ENCODE measurements around the gene ATG2B. TPM values are rescaled to one million over a fixed set of nuclear protein-coding genes. Genes with fewer than 3 reads are reported as not detected.

The ATG2B gene
- total RNA-seq, 1 experiment from 2014 or later = 11.6 TPM

GRCh38 chr14:96281486-96281885, 81.7 kb downstream of the ATG2B start:
- ATAC-seq = no peak
- H3K27me3 ChIP-seq (ENCODE audit: low read length) = no peaks in the 10 kb centered on the region
- H3K27ac ChIP-seq (ENCODE audit: low read length) = no peak overlapping the region
- no peaks in the 10 kb centered on the region for H3K9me3 ChIP-seq (ENCODE audit: low read length)
- intact Hi-C loops (cut with micrococcal nuclease) = no loop called here
- no peak overlapping the region for H2AFZ ChIP-seq (ENCODE audit: low read length)
- ChIA-PET POLR2A (ENCODE audit: unreplicated experiment) (no interaction called here), CTCF (no interaction called here)
- no TSS peak for BruUV-seq (replicated peaks)
- no peak overlapping the region for H3K4me2 ChIP-seq (ENCODE audit: low read length)
- no peak for DNase-seq
- no peaks in the 10 kb centered on the region for H3K4me1 ChIP-seq (ENCODE audit: insufficient read depth, low read length)
- H3K79me2 ChIP-seq (ENCODE audit: low read length) = no peaks in the 10 kb centered on the region
- TF ChIP-seq CTCF (conservative IDR thresholded peaks at IDR 0.05; ENCODE audit: low read depth, low read length) (peak; percentile 17; the same call in 1 of the 2 replicates), EZH2 (IDR thresholded peaks at IDR 0.05; ENCODE audit: low read length, unreplicated experiment) (no peak)
- H3F3A ChIP-seq (ENCODE audit: low read length, unreplicated experiment) = no peaks in the 10 kb centered on the region
- no peaks in the 10 kb centered on the region for H3K9me2 ChIP-seq (replicated peaks; ENCODE audit: low read length)
- H3K9ac ChIP-seq (ENCODE audit: low read length) = no peak overlapping the region
- no peaks in the 10 kb centered on the region for H4K20me1 ChIP-seq (ENCODE audit: low read length)
- peaks cover 3% of the 10 kb centered on the region; the same call in 1 of the 2 replicates for H3K36me3 ChIP-seq (ENCODE audit: low read depth, low read length)
- H3K4me3 ChIP-seq (ENCODE audit: low read length) = no peak overlapping the region

- no peaks in the 10 kb centered on the region for H3K36me3 ChIP-seq (ENCODE audit: low read depth, low read length)
- H3K27me3 ChIP-seq (ENCODE audit: low read length) = no peaks in the 10 kb centered on the region
- no peaks in the 10 kb centered on the region for H4K20me1 ChIP-seq (ENCODE audit: low read length)
- no peak overlapping the region for H3K4me3 ChIP-seq (ENCODE audit: low read length)
- DNase-seq (no peak), ATAC-seq (no peak)
- intact Hi-C loops (cut with micrococcal nuclease) = no loop called here
- H3K9me2 ChIP-seq (replicated peaks; ENCODE audit: low read length) = no peaks in the 10 kb centered on the region
- no peaks in the 10 kb centered on the region for H3K9me3 ChIP-seq (ENCODE audit: low read length)
- no peaks in the 10 kb centered on the region for H3K4me1 ChIP-seq (ENCODE audit: insufficient read depth, low read length)
- no peaks in the 10 kb centered on the region for H3K79me2 ChIP-seq (ENCODE audit: low read length)
- H3F3A ChIP-seq (ENCODE audit: low read length, unreplicated experiment) = no peaks in the 10 kb centered on the region
- TF ChIP-seq CTCF (conservative IDR thresholded peaks at IDR 0.05; ENCODE audit: low read depth, low read length) (no peak), EZH2phosphoT487 (IDR thresholded peaks at IDR 0.05; ENCODE audit: borderline replicate concordance, low read length) (no peak), EZH2 (IDR thresholded peaks at IDR 0.05; ENCODE audit: low read length, unreplicated experiment) (no peak)
- POLR2A ChIA-PET (ENCODE audit: unreplicated experiment) = no interaction called here
- no peak overlapping the region for H3K4me2 ChIP-seq (ENCODE audit: low read length)
- no TSS peak for BruUV-seq (replicated peaks)
- no peak overlapping the region for H2AFZ ChIP-seq (ENCODE audit: low read length)
- CTCF ChIA-PET = no interaction called here
- no peak overlapping the region for H3K9ac ChIP-seq (ENCODE audit: low read length)
- H3K27ac ChIP-seq (ENCODE audit: low read length) = no peak overlapping the region
These were observed 83.0 kb downstream of the ATG2B start for GRCh38 chr14:96280104-96280503.

GRCh38 chr14:96279564-96279963, 83.6 kb downstream of the ATG2B start:
- no peaks in the 10 kb centered on the region for H3K4me1 ChIP-seq (ENCODE audit: insufficient read depth, low read length)
- intact Hi-C loops (cut with micrococcal nuclease) = no loop called here
- no peak overlapping the region for H3K27ac ChIP-seq (ENCODE audit: low read length)
- H3K36me3 ChIP-seq (ENCODE audit: low read depth, low read length) = no peaks in the 10 kb centered on the region
- no TSS peak for BruUV-seq (replicated peaks)
- no peak overlapping the region for H3K4me2 ChIP-seq (ENCODE audit: low read length)
- DNase-seq (no peak), ATAC-seq (no peak)
- TF ChIP-seq EZH2 (IDR thresholded peaks at IDR 0.05; ENCODE audit: low read length, unreplicated experiment) (no peak), EZH2phosphoT487 (IDR thresholded peaks at IDR 0.05; ENCODE audit: borderline replicate concordance, low read length) (no peak), CTCF (conservative IDR thresholded peaks at IDR 0.05; ENCODE audit: low read depth, low read length) (no peak)
- H3K9ac ChIP-seq (ENCODE audit: low read length) = no peak overlapping the region
- H4K20me1 ChIP-seq (ENCODE audit: low read length) = no peaks in the 10 kb centered on the region
- no peaks in the 10 kb centered on the region for H3K27me3 ChIP-seq (ENCODE audit: low read length)
- H3K9me2 ChIP-seq (replicated peaks; ENCODE audit: low read length) = no peaks in the 10 kb centered on the region
- no peak overlapping the region for H3K4me3 ChIP-seq (ENCODE audit: low read length)
- ChIA-PET POLR2A (ENCODE audit: unreplicated experiment) (no interaction called here), CTCF (interaction anchor here (0.6 kb wide), 1 partner anchor 10 kb away, joined by 3 read pairs; no protein-coding TSS in a partner anchor)
- H3K79me2 ChIP-seq (ENCODE audit: low read length) = no peaks in the 10 kb centered on the region
- no peaks in the 10 kb centered on the region for H3K9me3 ChIP-seq (ENCODE audit: low read length)
- H2AFZ ChIP-seq (ENCODE audit: low read length) = no peak overlapping the region
- no peaks in the 10 kb centered on the region for H3F3A ChIP-seq (ENCODE audit: low read length, unreplicated experiment)
